ENCODE results near the gene UBAP2L.

The UBAP2L gene

DNA sequence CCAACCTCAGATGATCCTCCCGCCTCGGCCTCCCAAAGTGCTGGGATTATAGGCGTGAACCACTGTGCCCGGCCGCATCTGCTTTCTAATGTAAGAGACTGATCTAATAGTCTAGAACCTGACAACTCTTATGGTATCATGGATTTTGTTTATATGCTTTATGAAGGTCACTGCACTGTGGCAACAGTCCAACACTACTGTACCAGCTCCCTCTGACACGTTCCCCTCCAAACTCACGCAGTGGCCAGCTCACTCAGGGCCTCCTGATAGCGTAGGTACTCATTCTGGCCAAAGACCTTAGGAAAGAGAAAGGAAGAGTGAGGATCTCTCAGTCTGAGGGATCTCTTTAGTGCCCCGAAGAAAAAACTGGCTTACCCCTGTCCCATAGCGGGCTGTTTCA, 8.7 kb upstream of the UBAP2L start:
- H3K4me2 ChIP-seq, result no peak overlapping the region
- H3K36me3 ChIP-seq, result peaks cover 85 to 99% (median 92%) of the 10 kb centered on the region in 11 experiments
- peaks cover 15 to 95% (median 77%) of the 10 kb centered on the region in 11 experiments; a peak in 20 of 22 replicates for H4K20me1 ChIP-seq
- H3K27me3 ChIP-seq, result no peaks in the 10 kb centered on the region
- TF ChIP-seq Cebpa-rat (IDR thresholded peaks at IDR 0.05), result no peak
- H3K4me1 ChIP-seq, result peaks cover 0 to 8% (median 0%) of the 10 kb centered on the region in 10 experiments; a peak in 2 of 20 replicates
- H3K9ac ChIP-seq, result no peak overlapping the region
- H3K9me3 ChIP-seq (replicated peaks in 1 of 11), result no peaks in the 10 kb centered on the region
- H3K27ac ChIP-seq, result no peak overlapping the region
- H3K4me3 ChIP-seq, result no peak overlapping the region

DNA sequence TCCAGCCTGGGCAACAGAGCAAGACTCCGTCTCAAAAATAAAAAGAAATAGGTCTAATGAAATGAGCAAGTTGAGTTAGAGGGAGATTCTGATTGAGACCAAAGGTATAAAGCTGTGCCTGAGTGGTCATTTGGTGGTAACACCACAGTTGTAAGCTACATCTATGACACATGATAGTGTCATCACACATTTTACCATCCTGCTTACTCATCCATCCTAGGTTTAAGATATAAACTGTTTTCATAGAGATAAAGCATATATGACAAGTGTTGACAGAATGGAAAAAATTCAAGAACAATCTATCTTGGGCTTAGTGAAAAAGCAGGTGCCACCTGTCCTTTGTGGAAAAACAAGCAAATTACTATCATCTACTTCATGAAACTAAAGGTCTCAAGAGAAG, 7.5 kb upstream of the UBAP2L start:
- peaks cover 1 to 18% (median 9%) of the 10 kb centered on the region in 10 experiments for H3K4me1 ChIP-seq
- H3K4me3 ChIP-seq, result no peak overlapping the region
- no peak overlapping the region for H3K9ac ChIP-seq
- peaks cover 20 to 95% (median 78%) of the 10 kb centered on the region in 11 experiments; a peak in 20 of 22 replicates for H4K20me1 ChIP-seq
- no peak overlapping the region for H3K4me2 ChIP-seq
- H3K9me3 ChIP-seq (replicated peaks in 1 of 11), result no peaks in the 10 kb centered on the region
- TF ChIP-seq Cebpa-rat (IDR thresholded peaks at IDR 0.05), result no peak
- no peak overlapping the region for H3K27ac ChIP-seq
- peaks cover 85 to 99% (median 92%) of the 10 kb centered on the region in 11 experiments for H3K36me3 ChIP-seq
- no peaks in the 10 kb centered on the region for H3K27me3 ChIP-seq

- Histone ChIP-seq H4K20me1 (peaks cover 32 to 75% (median 58%) of the 10 kb centered on the region in 11 experiments; a peak in 21 of 22 replicates), H3K27ac (peak overlapping the region in 8 of 11 experiments; percentile 94 to 100 (median 96); a peak in 8 of 22 replicates), H3K4me1 (peaks cover 26 to 46% (median 37%) of the 10 kb centered on the region in 10 experiments), H3K27me3 (no peaks in the 10 kb centered on the region), H3K4me2 (peak overlapping the region; percentile 72 to 100 (median 91)), H3K36me3 (peaks cover 44 to 68% (median 54%) of the 10 kb centered on the region in 11 experiments), H3K9ac (peak overlapping the region; percentile 91 to 100 (median 96); a peak in 21 of 22 replicates), H3K9me3 (replicated peaks in 1 of 11) (no peaks in the 10 kb centered on the region), H3K4me3 (peak overlapping the region; percentile 71 to 94 (median 82))
- no peak for TF ChIP-seq Cebpa-rat (IDR thresholded peaks at IDR 0.05)
Observed at GRCh38 chr1:154218545-154218944, 2.2 kb upstream of the UBAP2L start.

DNA sequence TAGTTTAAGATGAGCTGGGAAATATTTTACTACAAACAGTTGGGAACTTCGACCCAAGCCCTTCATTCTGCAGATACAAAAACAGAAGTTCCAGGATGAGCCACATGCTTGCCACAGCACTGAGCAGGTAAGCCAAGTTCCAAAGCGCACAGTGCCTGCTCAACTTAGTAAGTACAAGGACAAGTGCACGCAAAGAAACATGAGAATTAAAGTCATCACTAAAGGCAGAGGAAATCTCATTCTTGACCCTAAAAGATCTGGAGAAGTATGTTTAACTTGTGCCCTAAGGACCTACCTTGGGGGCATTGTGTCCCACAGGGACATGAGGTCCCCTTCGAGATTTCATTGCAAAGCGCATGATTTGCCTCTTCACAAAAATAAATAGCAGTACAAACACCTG, 1.2 kb upstream of the UBAP2L start:
- Histone ChIP-seq H3K36me3 (peaks cover 34 to 67% (median 50%) of the 10 kb centered on the region in 11 experiments), H3K9me3 (replicated peaks in 1 of 11) (no peaks in the 10 kb centered on the region), H3K27me3 (no peaks in the 10 kb centered on the region), H3K9ac (peak overlapping the region; percentile 91 to 100 (median 96)), H3K27ac (peak overlapping the region; percentile 94 to 100 (median 97)), H4K20me1 (peaks cover 32 to 75% (median 58%) of the 10 kb centered on the region in 11 experiments; a peak in 21 of 22 replicates), H3K4me3 (peak overlapping the region; percentile 71 to 94 (median 82)), H3K4me2 (peak overlapping the region; percentile 72 to 100 (median 91)), H3K4me1 (peaks cover 26 to 56% (median 46%) of the 10 kb centered on the region in 10 experiments)
- TF ChIP-seq Cebpa-rat (IDR thresholded peaks at IDR 0.05), result no peak

DNA sequence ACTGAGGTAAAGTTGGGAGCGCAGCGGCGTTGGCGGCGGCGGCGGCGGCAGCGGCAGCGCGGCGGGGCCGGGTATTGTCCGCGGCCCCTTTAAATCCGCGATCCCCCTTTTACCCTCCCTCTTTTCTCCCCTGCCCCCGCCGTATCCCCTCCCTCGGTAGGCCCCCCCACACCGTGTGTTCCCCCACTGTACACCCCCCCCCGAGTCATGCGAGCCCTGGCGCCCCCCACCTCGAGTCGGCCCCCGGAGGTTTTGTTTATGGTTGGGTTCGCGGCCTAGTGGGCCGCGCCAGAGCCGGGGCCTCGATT, 169 bp downstream of the UBAP2L start:
- H3K9me3 ChIP-seq (replicated peaks in 1 of 11), result no peaks in the 10 kb centered on the region
- H3K4me2 ChIP-seq, result peak overlapping the region in 10 of 11 experiments; percentile 84 to 95 (median 91); a peak in 17 of 22 replicates
- H3K27ac ChIP-seq, result peak overlapping the region; percentile 94 to 100 (median 97)
- H3K4me3 ChIP-seq, result peak overlapping the region; percentile 71 to 92 (median 82)
- peaks cover 39 to 77% (median 60%) of the 10 kb centered on the region in 11 experiments for H4K20me1 ChIP-seq
- no peak for TF ChIP-seq Cebpa-rat (IDR thresholded peaks at IDR 0.05)
- H3K36me3 ChIP-seq, result peaks cover 42 to 68% (median 53%) of the 10 kb centered on the region in 11 experiments
- H3K4me1 ChIP-seq, result peaks cover 26 to 66% (median 47%) of the 10 kb centered on the region in 10 experiments
- H3K9ac ChIP-seq, result peak overlapping the region; percentile 91 to 100 (median 96)
- no peaks in the 10 kb centered on the region for H3K27me3 ChIP-seq

- Histone ChIP-seq H3K4me1 (peaks cover 26 to 65% (median 47%) of the 10 kb centered on the region in 10 experiments), H3K36me3 (peaks cover 44 to 68% (median 53%) of the 10 kb centered on the region in 11 experiments), H3K4me2 (peak overlapping the region; percentile 84 to 95 (median 92))
Observed at GRCh38 chr1:154221278-154222001, 685 bp downstream of the UBAP2L start.

DNA sequence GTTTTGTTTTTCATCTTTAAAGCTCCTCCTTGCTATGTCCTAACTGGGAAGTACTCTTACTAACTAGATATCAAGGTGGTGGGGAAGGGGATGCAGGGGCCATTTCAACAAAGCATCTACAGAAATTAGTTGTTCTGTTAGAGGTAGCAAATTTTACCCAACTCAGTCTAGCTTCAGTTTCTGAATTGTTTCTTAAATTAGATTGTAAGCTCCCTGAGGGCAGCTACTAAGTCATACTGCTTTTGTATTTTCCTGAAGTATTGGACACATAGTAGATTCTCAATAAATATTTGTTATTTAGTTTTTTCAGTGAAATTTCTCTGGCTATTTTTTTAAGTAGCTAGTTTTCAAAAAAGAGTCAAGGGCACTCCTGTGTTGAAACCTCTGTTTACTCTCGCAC, 1.8 kb downstream of the UBAP2L start:
- no peaks in the 10 kb centered on the region for H3K27me3 ChIP-seq
- H4K20me1 ChIP-seq, result peaks cover 48 to 77% (median 64%) of the 10 kb centered on the region in 11 experiments
- peak overlapping the region; percentile 91 to 100 (median 96); a peak in 21 of 22 replicates for H3K9ac ChIP-seq
- H3K4me2 ChIP-seq, result peak overlapping the region; percentile 84 to 95 (median 92)
- H3K4me1 ChIP-seq, result peaks cover 30 to 61% (median 45%) of the 10 kb centered on the region in 10 experiments
- no peak for TF ChIP-seq Cebpa-rat (IDR thresholded peaks at IDR 0.05)
- no peaks in the 10 kb centered on the region for H3K9me3 ChIP-seq (replicated peaks in 1 of 11)
- H3K27ac ChIP-seq, result peak overlapping the region in 8 of 11 experiments; percentile 94 to 100 (median 96); a peak in 14 of 22 replicates
- peak overlapping the region; percentile 71 to 92 (median 82) for H3K4me3 ChIP-seq
- H3K36me3 ChIP-seq, result peaks cover 44 to 68% (median 53%) of the 10 kb centered on the region in 11 experiments

More at GRCh38 chr1:154221278-154222001, 685 bp downstream of the UBAP2L start:
- TF ChIP-seq Cebpa-rat (IDR thresholded peaks at IDR 0.05), result no peak
- no peaks in the 10 kb centered on the region for H3K9me3 ChIP-seq (replicated peaks in 1 of 11)
- H3K27ac ChIP-seq, result peak overlapping the region; percentile 94 to 100 (median 97)
- peaks cover 43 to 77% (median 60%) of the 10 kb centered on the region in 11 experiments for H4K20me1 ChIP-seq
- H3K4me3 ChIP-seq, result peak overlapping the region; percentile 71 to 92 (median 82)
- peak overlapping the region; percentile 91 to 100 (median 96) for H3K9ac ChIP-seq
- H3K27me3 ChIP-seq, result no peaks in the 10 kb centered on the region

DNA sequence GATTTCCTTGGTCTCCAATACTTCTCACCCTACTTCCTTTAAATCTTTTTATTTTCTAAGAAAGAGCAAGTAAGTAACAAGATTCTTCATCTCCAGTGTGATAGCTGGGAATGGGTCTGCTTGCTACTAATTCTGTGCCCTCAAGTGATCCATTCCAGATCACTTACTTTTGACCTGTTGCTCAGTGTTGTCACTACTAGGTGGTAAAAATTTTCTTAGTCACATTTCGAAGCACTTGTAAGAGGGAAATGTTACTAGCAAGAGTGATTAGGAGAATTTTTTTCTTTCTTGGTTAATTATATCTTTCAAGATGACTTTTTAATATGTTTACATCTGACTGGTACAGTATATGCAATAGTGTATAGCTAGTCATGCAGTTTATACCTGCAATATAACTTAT, 2.2 kb downstream of the UBAP2L start:
- Histone ChIP-seq H3K36me3 (peaks cover 44 to 68% (median 53%) of the 10 kb centered on the region in 11 experiments), H3K9ac (peak overlapping the region in 7 of 11 experiments; percentile 20 to 99 (median 92); a peak in 7 of 22 replicates), H3K27me3 (no peaks in the 10 kb centered on the region), H4K20me1 (peaks cover 52 to 77% (median 64%) of the 10 kb centered on the region in 11 experiments), H3K4me2 (peak overlapping the region; percentile 84 to 95 (median 92)), H3K4me1 (peaks cover 28 to 57% (median 42%) of the 10 kb centered on the region in 10 experiments), H3K27ac (peak overlapping the region in 3 of 11 experiments; percentile 96 to 97 (median 96); a peak in 5 of 22 replicates), H3K4me3 (peak overlapping the region; percentile 71 to 92 (median 82); a peak in 16 of 20 replicates), H3K9me3 (replicated peaks in 1 of 11) (no peaks in the 10 kb centered on the region)
- TF ChIP-seq Cebpa-rat (IDR thresholded peaks at IDR 0.05), result no peak

DNA sequence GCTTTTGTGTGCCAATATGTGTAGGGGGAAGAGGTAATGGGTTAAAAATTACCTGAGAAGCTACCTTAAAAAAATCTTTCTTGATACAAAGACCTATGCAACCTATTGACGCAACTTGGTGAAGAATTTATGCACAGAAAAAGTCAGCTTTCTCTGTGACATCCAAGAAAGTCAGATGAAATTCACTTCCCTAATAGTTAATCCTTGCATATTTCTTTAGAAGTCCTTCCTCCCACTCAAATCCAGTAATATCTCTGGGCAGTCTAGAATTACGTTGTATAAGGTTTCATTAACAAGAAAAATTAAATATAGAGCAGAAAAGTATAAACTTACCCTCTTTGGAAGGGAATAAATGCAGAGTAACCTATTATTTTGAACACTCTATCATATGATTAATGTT, 2.9 kb downstream of the UBAP2L start:
- peaks cover 23 to 56% (median 42%) of the 10 kb centered on the region in 10 experiments for H3K4me1 ChIP-seq
- H3K9me3 ChIP-seq (replicated peaks in 1 of 11), result no peaks in the 10 kb centered on the region
- H3K27ac ChIP-seq, result no peak overlapping the region; a peak in 1 of 22 replicates
- no peaks in the 10 kb centered on the region for H3K27me3 ChIP-seq
- peaks cover 44 to 68% (median 53%) of the 10 kb centered on the region in 11 experiments for H3K36me3 ChIP-seq
- H3K9ac ChIP-seq, result peak overlapping the region in 3 of 11 experiments; percentile 4 to 98 (median 53); a peak in 5 of 22 replicates
- peak overlapping the region; percentile 9 to 95 (median 90); a peak in 21 of 22 replicates for H3K4me2 ChIP-seq
- peaks cover 60 to 77% (median 71%) of the 10 kb centered on the region in 11 experiments for H4K20me1 ChIP-seq
- H3K4me3 ChIP-seq, result peak overlapping the region in 1 of 10 experiments; percentile 23; a peak in 1 of 20 replicates
- TF ChIP-seq Cebpa-rat (IDR thresholded peaks at IDR 0.05), result no peak
